Neuronal stem cell (in vitro differentiated cells): ENCODE data around the gene PPP3R1.

ENCODE experiments used
- DNase-seq: peaks from one replicate; pipeline ENCODE4 v3.0.0-alpha.2; 2013; ENCODE audit warnings: low spot score
- H2AFZ ChIP-seq: one replicate; pipeline ENCODE4 v1.6.1; 2013; ENCODE audit warnings: mild to moderate bottlenecking, low read length, inconsistent platforms
- H2AK5ac ChIP-seq: 2 replicates; pipeline ENCODE4 v1.6.1; 2013; ENCODE audit warnings: low read depth, mild to moderate bottlenecking, inconsistent platforms, low read length, moderate library complexity, mixed read lengths
- H2BK120ac ChIP-seq: 2 replicates; pipeline ENCODE4 v1.6.1; 2013; ENCODE audit warnings: low read depth, mild to moderate bottlenecking, inconsistent platforms, low read length, moderate library complexity, mixed read lengths
- H2BK12ac ChIP-seq: one replicate; pipeline ENCODE4 v1.6.1; 2013; ENCODE audit warnings: low read length, inconsistent platforms
- H2BK15ac ChIP-seq: 2 replicates; pipeline ENCODE4 v1.6.1; 2013; ENCODE audit warnings: mild to moderate bottlenecking, low read length, inconsistent platforms, mixed read lengths
- H2BK5ac ChIP-seq: one replicate; pipeline ENCODE4 v1.6.1; 2013; ENCODE audit warnings: inconsistent platforms, mild to moderate bottlenecking, low read length, moderate library complexity
- H3K14ac ChIP-seq: one replicate; pipeline ENCODE4 v1.6.1; 2013; ENCODE audit warnings: low read length, inconsistent platforms
- H3K18ac ChIP-seq: 2 replicates; pipeline ENCODE4 v1.6.1; 2013; ENCODE audit warnings: low read length, inconsistent platforms
- H3K23ac ChIP-seq: 2 replicates; pipeline ENCODE4 v1.6.1; 2013; ENCODE audit warnings: low read depth, mild to moderate bottlenecking, mixed read lengths, low read length, inconsistent platforms; ENCODE audit not compliant: poor library complexity
- H3K27ac ChIP-seq: replicated peaks from 3 replicates; pipeline ENCODE4 v1.5.1; 2013; ENCODE audit warnings: low read length, inconsistent platforms
- H3K27me3 ChIP-seq, 3 experiments: 2 replicates each; pipeline ENCODE4 v1.6.1; 2013; ENCODE audit warnings: low read length in 3 of 3, mild to moderate bottlenecking in 2 of 3, inconsistent platforms in 1 of 3, low read depth in 1 of 3, mixed read lengths in 1 of 3, moderate library complexity in 1 of 3; ENCODE audit not compliant: control insufficient read depth in 3 of 3, insufficient read depth in 3 of 3
- H3K36me3 ChIP-seq, 2 donors: replicated peaks in 1 of 2; 2 replicates each; pipeline ENCODE4 v1.6.1; 2013; ENCODE audit warnings: low read length in 2 of 2; ENCODE audit not compliant: control insufficient read depth in 2 of 2, insufficient read depth in 2 of 2
- H3K4ac ChIP-seq: 2 replicates; pipeline ENCODE4 v1.6.1; 2013; ENCODE audit warnings: inconsistent platforms, mild to moderate bottlenecking, low read length, moderate library complexity
- H3K4me1 ChIP-seq, 2 donors: 1 replicate in 1 of 2; 2 replicates in 1 of 2; pipeline ENCODE4 v1.6.1; 2013; ENCODE audit warnings: low read length in 2 of 2, low read depth in 1 of 2; ENCODE audit not compliant: control insufficient read depth in 2 of 2, insufficient read depth in 1 of 2
- H3K4me2 ChIP-seq: one replicate; pipeline ENCODE4 v1.6.1; 2013; ENCODE audit warnings: mild to moderate bottlenecking, low read length, inconsistent platforms; ENCODE audit not compliant: insufficient read depth, poor library complexity, severe bottlenecking
- H3K4me3 ChIP-seq, 2 donors: 2 replicates each; pipeline ENCODE4 v1.5.1; 2013; ENCODE audit warnings: low read length in 2 of 2, mild to moderate bottlenecking in 2 of 2, inconsistent platforms in 1 of 2, moderate library complexity in 1 of 2
- H3K79me1 ChIP-seq: one replicate; pipeline ENCODE4 v1.6.1; 2013; ENCODE audit warnings: low read depth, mild to moderate bottlenecking, inconsistent platforms, low read length, moderate library complexity
- H3K9ac ChIP-seq: one replicate; pipeline ENCODE4 v1.6.1; 2013; ENCODE audit warnings: mild to moderate bottlenecking, low read depth, low read length, inconsistent platforms; ENCODE audit not compliant: poor library complexity
- H3K9me3 ChIP-seq, 2 donors: replicated peaks in 1 of 2; 2 replicates each; pipeline versions ENCODE3 to v1.6.1; 2013; ENCODE audit warnings: low read length in 2 of 2, mild to moderate bottlenecking in 2 of 2, inconsistent platforms in 1 of 2, low read depth in 1 of 2, mixed read lengths in 1 of 2, moderate library complexity in 1 of 2; ENCODE audit not compliant: control insufficient read depth in 2 of 2, insufficient read depth in 1 of 2
- H4K8ac ChIP-seq: one replicate; pipeline ENCODE4 v1.6.1; 2013; ENCODE audit warnings: low read depth, mild to moderate bottlenecking, inconsistent platforms, low read length, moderate library complexity
- H4K91ac ChIP-seq: one replicate; pipeline ENCODE4 v1.6.1; 2013; ENCODE audit warnings: low read length, low read depth, mild to moderate bottlenecking, inconsistent platforms; ENCODE audit not compliant: poor library complexity
- WGBS, 2 donors: extraction: QIAGEN DNeasy Blood & Tissue Kit; methylation state at CpG; one replicate each; pipeline ENCODE4 v1.1.7; 2013; ENCODE audit warnings: missing lambda C conversion rate in 2 of 2, mixed read lengths in 1 of 2; ENCODE audit not compliant: insufficient read length in 2 of 2, insufficient replicate concordance in 1 of 2; ENCODE audit errors: extremely low coverage in 2 of 2; 5-methylcytosine and 5-hydroxymethylcytosine counted together

PPP3R1 gene

GRCh38 chr2:68222287-68222686 lies 30.0 kb downstream of the PPP3R1 start:
- Histone ChIP-seq H3K4me2 (no peak overlapping the region), H4K8ac (no peak overlapping the region), H3K23ac (no peak overlapping the region), H3K27ac (no peak overlapping the region), H2BK5ac (no peak overlapping the region), H2AK5ac (no peak overlapping the region), H3K4ac (no peak overlapping the region), H3K9me3 (peaks cover 0 to 12% of the 10 kb centered on the region in 2 donors), H2BK12ac (no peak overlapping the region), H2BK120ac (no peak overlapping the region), H3K36me3 (peaks cover 0 to 28% of the 10 kb centered on the region in 2 donors), H3K79me1 (no peaks in the 10 kb centered on the region), H3K27me3 (no peaks in the 10 kb centered on the region), H3K18ac (no peak overlapping the region), H2AFZ (no peak overlapping the region), H4K91ac (no peak overlapping the region), H3K4me1 (no peaks in the 10 kb centered on the region), H3K4me3 (no peak overlapping the region), H3K14ac (no peak overlapping the region), H3K9ac (no peak overlapping the region), H2BK15ac (no peak overlapping the region)
- DNase-seq, result no peak
- WGBS, 2 donors, result no CpG with 5 or more reads among the region's 1 CpG

DNA sequence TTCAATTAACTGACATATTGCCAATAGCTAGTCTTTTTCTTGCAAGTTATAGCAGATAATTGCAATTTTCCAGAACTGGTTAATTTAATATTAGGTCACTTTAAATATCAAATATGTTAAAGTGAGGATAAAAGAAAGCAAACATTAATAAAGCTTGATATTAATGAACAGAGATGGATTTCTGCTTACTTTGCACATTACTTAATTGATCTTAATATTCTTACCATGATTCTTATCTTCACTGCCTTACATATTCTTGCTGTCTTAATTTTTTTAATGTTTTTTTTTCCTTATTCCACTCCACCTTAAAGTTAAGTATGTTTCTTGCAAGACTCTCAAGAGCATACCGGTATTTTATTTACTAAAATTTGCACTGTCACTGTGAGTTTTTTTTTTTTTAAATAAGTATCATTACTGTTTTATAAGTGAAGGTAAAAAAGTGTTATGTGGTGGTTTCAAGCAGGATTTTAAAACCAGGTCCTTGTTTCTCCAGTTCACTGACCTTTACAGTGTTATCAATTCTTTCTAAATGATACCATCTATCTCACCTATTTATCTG lies 33.9 kb downstream of the PPP3R1 start:
- no peak overlapping the region for H3K27ac ChIP-seq
- no peak overlapping the region for H4K91ac ChIP-seq
- H4K8ac ChIP-seq, result no peak overlapping the region
- H3K79me1 ChIP-seq, result peaks cover 2% of the 10 kb centered on the region
- H3K36me3 ChIP-seq, result peaks cover 0 to 45% of the 10 kb centered on the region in 2 donors
- H2BK5ac ChIP-seq, result no peak overlapping the region
- H3K4ac ChIP-seq, result no peak overlapping the region
- no peak overlapping the region for H3K18ac ChIP-seq
- H3K27me3 ChIP-seq, result no peaks in the 10 kb centered on the region
- H3K4me2 ChIP-seq, result no peak overlapping the region
- no peak overlapping the region for H2BK15ac ChIP-seq
- H2BK120ac ChIP-seq, result no peak overlapping the region
- no peak overlapping the region for H3K4me3 ChIP-seq
- H3K9ac ChIP-seq, result no peak overlapping the region
- H2AK5ac ChIP-seq, result no peak overlapping the region
- H3K4me1 ChIP-seq, result no peaks in the 10 kb centered on the region
- no peak overlapping the region for H2BK12ac ChIP-seq
- no peak for DNase-seq
- no peak overlapping the region for H2AFZ ChIP-seq
- no peak overlapping the region for H3K14ac ChIP-seq
- no CpG with 5 or more reads among the region's 1 CpG for WGBS, 2 donors
- H3K9me3 ChIP-seq, result peaks cover 0 to 12% of the 10 kb centered on the region in 2 donors
- no peak overlapping the region for H3K23ac ChIP-seq

DNA sequence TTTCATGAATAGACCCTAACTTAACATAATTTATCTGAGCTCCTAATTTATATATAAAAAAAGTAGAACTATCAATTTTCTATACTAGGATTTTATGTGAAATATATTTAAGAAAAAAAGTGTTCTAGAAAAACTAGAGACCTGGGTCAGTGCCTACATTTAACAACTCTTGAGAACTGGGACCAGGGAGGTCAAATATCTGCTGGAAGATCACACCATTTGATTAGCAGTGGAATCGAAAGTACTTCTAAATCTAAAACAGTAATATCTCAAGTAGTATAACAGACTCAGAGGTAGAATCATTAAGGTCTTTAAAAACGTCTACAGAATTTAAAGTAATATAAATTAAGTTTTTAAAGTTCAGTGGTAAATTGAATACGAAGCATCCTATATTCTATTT lies 34.6 kb downstream of the PPP3R1 start:
- Histone ChIP-seq H2BK5ac (no peak overlapping the region), H2BK12ac (no peak overlapping the region), H4K91ac (no peak overlapping the region), H4K8ac (no peak overlapping the region), H3K4me2 (no peak overlapping the region), H3K9ac (no peak overlapping the region), H3K27ac (no peak overlapping the region), H3K4ac (no peak overlapping the region), H3K9me3 (peaks cover 0 to 12% of the 10 kb centered on the region in 2 donors), H3K36me3 (peaks cover 0 to 52% of the 10 kb centered on the region in 2 donors), H3K18ac (no peak overlapping the region), H3K14ac (no peak overlapping the region), H3K4me3 (no peak overlapping the region), H3K4me1 (no peaks in the 10 kb centered on the region), H2BK15ac (no peak overlapping the region), H2AK5ac (no peak overlapping the region), H3K27me3 (no peaks in the 10 kb centered on the region), H2BK120ac (no peak overlapping the region), H2AFZ (no peak overlapping the region), H3K23ac (no peak overlapping the region), H3K79me1 (peaks cover 2% of the 10 kb centered on the region)
- WGBS, 2 donors, result no CpG with 5 or more reads among the region's 3 CpGs
- no peak for DNase-seq

DNA sequence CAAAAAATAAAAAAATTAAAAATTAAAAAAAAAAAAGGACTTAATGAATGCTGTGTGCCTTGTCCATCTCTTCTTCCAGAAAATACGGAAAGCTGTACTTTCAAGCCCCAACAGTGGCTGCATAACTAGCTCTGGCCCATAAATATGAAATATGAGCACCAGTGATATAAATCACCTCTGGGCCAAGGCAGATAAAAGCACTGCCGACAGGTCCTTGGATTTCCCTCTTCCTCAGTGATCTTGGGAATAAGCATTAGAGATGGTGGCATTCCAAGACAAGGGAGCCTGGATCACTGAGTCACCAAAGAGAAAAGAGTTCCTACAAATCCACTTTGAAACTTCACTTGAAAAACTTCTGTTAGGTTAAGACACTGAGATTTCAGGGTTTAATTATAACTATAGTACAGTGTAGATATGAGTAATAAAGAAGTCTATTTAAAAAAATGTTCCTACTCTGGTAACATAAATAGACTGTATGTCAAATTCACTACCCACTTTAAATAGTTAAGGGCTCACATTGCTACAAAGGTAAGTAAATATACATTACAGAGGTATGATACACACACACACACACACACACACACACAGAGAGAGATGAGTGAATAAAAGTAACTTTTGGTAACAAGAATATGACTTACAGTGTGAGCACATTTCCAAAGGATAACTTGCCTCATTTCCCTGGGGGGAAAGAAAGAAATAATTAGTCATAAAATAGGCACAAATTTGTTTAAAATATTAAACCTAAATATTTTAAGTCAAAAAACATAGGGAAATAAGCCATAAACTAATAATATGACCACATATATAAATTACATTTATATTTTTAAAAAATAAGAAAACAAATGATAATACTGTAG lies 35.6 kb downstream of the PPP3R1 start:
- Histone ChIP-seq H2BK5ac (no peak overlapping the region), H3K9me3 (peaks cover 0 to 9% of the 10 kb centered on the region in 2 donors), H3K9ac (no peak overlapping the region), H3K27ac (no peak overlapping the region), H3K36me3 (peaks cover 2 to 57% of the 10 kb centered on the region in 2 donors), H2BK12ac (no peak overlapping the region), H3K4me1 (no peaks in the 10 kb centered on the region), H3K23ac (no peak overlapping the region), H4K8ac (no peak overlapping the region), H3K4me2 (no peak overlapping the region), H2AK5ac (no peak overlapping the region), H4K91ac (no peak overlapping the region), H3K4me3 (no peak overlapping the region), H2BK15ac (no peak overlapping the region), H3K79me1 (peaks cover 2% of the 10 kb centered on the region), H3K4ac (no peak overlapping the region), H3K18ac (no peak overlapping the region), H2AFZ (no peak overlapping the region), H3K27me3 (peaks cover 0 to 2% (median 0%) of the 10 kb centered on the region in 3 experiments), H2BK120ac (no peak overlapping the region), H3K14ac (no peak overlapping the region)
- WGBS, 2 donors, result no CpG with 5 or more reads among the region's 2 CpGs
- no peak for DNase-seq
